Pericardium fibroblast (primary cell): Measurements from ENCODE around the gene KRTAP5-5. TPM values are rescaled to one million over a fixed set of nuclear protein-coding genes. Genes with fewer than 3 reads are reported as not detected.

Experiments used
- total RNA-seq: library from RNA; depleted of rRNA; stranded (reverse); fragments of >200 nt; gene quantifications from 2 replicates; pipeline ENCODE4 v1.2.3, GENCODE V29; 2015

The KRTAP5-5 gene, protein sequence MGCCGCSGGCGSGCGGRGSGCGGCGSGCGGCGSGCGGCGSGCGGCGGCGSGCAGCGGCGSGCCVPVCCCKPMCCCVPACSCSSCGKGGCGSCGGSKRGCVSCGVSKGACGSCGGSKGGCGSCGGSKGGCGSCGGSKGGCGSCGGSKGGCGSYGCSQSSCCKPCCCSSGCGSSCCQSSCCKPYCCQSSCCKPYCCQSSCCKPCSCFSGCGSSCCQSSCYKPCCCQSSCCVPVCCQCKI
- not detected in 2 replicates for total RNA-seq

DNA sequence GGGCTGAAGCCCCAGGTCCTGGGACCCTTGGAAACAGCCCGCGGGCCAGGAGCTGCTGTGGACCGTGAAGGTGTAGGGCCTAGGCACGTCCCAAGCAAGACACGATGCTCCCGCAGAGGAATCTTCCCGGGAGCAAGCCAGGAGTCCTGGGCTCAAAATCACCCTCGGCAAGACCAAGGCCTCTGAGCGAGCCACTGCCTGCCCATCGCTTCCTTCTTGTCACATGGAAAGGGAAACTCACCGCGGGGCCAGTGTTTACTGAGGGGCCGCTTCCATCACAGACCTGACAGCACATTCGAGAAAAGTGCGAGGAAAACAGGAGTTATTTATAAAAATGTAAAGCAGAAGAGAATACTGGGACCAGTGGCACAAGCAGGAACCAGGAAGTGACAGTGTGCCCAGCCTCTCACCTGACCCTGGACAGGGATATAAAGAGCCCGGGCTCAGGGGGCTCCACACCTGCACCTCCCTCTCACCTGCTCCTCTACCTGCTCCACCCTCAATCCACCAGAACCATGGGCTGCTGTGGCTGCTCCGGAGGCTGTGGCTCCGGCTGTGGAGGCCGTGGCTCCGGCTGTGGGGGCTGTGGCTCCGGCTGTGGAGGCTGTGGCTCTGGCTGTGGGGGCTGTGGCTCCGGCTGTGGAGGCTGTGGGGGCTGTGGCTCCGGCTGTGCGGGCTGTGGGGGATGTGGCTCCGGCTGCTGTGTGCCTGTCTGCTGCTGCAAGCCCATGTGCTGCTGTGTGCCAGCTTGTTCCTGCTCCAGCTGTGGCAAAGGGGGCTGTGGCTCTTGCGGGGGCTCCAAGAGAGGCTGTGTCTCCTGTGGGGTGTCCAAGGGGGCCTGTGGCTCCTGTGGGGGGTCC lies at the start of gene KRTAP5-5:
KRTAP5-5 (plus strand) TSS at position 450 of the 860 bp plus-strand sequence; CDS start at position 516, 66 bp downstream.

DNA sequence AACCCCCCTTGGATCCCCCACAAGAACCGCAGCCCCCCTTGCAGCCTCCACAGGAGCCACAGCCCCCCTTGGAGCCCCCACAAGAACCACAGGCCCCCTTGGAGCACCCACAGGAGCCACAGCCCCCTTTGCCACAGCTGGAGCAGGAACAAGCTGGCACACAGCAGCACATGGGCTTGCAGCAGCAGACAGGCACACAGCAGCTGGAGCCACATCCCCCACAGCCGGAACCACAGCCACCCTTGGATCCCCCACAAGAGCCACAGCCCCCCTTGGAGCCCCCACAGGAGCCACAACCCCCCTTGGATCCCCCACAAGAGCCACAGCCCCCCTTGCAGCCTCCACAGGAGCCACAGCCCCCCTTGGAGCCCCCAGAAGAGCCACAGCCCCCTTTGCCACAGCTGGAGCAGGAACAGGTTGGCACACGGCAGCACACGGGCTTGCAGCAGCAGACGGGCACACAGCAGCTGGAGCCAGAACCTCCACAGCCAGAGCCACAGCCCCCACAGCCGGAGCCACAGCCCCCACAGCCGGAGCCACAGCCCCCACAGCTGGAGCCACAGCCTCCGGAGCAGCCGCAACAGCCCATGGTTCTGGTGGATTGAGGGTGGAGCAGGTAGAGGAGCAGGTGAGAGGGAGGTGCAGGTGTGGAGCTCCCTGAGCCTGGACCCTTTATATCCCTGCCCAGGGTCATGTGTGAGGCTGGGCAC lies 44.8 kb upstream of the KRTAP5-5 start, which contains the start of gene KRTAP5-1:
KRTAP5-1 (minus strand) TSS at position 623 of the 710 bp plus-strand sequence; CDS start at position 589, 34 bp downstream.

GRCh38 chr11:1597994-1598380 lies 31.6 kb upstream of the KRTAP5-5 start, which contains the start of gene KRTAP5-2:
Gene KRTAP5-2, minus strand, starts transcription at chr11:1598294. Its CDS starts 44 bp downstream, at chr11:1598250.

DNA sequence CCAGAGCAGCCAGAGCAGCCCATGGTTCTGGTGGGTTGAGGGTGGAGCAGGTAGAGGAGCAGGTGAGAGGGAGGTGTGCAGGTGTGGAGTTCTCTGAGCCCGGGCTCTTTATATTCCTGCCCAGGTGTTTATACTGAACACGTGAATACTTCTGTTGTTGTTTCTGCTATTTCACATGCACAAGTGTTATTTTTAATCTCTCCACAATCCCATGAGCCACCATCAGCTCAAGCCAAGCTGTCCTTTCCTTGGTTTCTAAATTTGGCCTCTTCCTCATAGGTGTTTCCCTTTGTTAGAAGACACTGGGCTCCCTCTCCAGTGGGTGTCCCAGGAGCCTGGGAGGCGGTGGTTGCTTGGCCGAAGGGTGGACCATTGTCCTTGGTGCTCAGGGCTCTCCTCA lies 21.2 kb upstream of the KRTAP5-5 start, which contains the start of gene KRTAP5-3:
KRTAP5-3 (minus strand) TSS at position 101 of the 400 bp plus-strand sequence; CDS start at position 23, 78 bp downstream.

DNA sequence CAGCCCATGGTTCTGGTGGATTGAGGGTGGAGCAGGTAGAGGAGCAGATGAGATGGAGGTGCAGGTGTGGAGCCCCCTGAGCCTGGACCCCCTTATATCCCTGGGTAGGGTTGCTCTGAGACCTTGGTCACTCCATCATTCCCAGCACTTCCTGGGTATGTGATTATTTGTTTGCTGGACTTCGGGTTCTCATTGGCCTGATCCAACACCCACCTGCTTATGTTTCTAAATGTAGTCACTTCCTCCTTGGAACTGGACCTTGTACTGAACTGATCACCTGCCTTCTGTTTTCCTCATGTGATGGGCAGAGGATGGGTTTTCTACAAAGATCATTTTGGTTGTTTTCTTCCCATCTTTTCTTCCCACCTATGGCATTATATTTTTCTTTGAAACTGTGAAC lies 7.5 kb upstream of the KRTAP5-5 start, which contains the start of gene KRTAP5-4:
KRTAP5-4 (minus strand) TSS at position 53 of the 400 bp plus-strand sequence; CDS start at position 8, 45 bp downstream.

Other genes starting within 250 kb of the KRTAP5-5 start
- gene BRSK2, start 239.8 kb upstream of the KRTAP5-5 start, total RNA-seq, result 0.09 and 1.6 TPM in 2 replicates
- 13.2 and 22.9 TPM in 2 replicates for gene MOB2, start 143.0 kb upstream of the KRTAP5-5 start, total RNA-seq
- gene DUSP8, start 57.5 kb upstream of the KRTAP5-5 start, total RNA-seq, result 0.70 TPM in 1 of 2 replicates, not detected in the other
- not detected in 2 replicates for gene KRTAP5-1, start 44.5 kb upstream of the KRTAP5-5 start, total RNA-seq
- gene KRTAP5-2, start 31.5 kb upstream of the KRTAP5-5 start, total RNA-seq, result not detected in 2 replicates
- gene KRTAP5-3, start 21.3 kb upstream of the KRTAP5-5 start, total RNA-seq, result not detected in 2 replicates
- gene KRTAP5-4, start 7.6 kb upstream of the KRTAP5-5 start, total RNA-seq, result not detected in 2 replicates
- not detected in 2 replicates for gene KRTAP5-6, start 67.4 kb downstream of the KRTAP5-5 start, total RNA-seq
- 0.51 and 0.82 TPM in 2 replicates for gene IFITM10, start 120.8 kb downstream of the KRTAP5-5 start, total RNA-seq
- gene CTSD, start 134.2 kb downstream of the KRTAP5-5 start, total RNA-seq, result 453 and 464 TPM in 2 replicates
- 0.35 TPM in 1 of 2 replicates, not detected in the other for gene SYT8, start 205.2 kb downstream of the KRTAP5-5 start, total RNA-seq
- gene TNNI2, start 209.2 kb downstream of the KRTAP5-5 start, total RNA-seq, result 0.94 TPM in 1 of 2 replicates, not detected in the other
- 29.5 and 34.2 TPM in 2 replicates for gene LSP1, start 223.3 kb downstream of the KRTAP5-5 start, total RNA-seq